ENCODE results near the gene SEZ6L. TPM values are rescaled to one million over a fixed set of nuclear protein-coding genes. Genes with fewer than 3 reads are reported as not detected.

Gene SEZ6L
- total and polyA plus RNA-seq, 10 of the 15 experiments (the other 5 are each of a cell fraction or from before 2014, with no cell fraction given), result not detected

DNA sequence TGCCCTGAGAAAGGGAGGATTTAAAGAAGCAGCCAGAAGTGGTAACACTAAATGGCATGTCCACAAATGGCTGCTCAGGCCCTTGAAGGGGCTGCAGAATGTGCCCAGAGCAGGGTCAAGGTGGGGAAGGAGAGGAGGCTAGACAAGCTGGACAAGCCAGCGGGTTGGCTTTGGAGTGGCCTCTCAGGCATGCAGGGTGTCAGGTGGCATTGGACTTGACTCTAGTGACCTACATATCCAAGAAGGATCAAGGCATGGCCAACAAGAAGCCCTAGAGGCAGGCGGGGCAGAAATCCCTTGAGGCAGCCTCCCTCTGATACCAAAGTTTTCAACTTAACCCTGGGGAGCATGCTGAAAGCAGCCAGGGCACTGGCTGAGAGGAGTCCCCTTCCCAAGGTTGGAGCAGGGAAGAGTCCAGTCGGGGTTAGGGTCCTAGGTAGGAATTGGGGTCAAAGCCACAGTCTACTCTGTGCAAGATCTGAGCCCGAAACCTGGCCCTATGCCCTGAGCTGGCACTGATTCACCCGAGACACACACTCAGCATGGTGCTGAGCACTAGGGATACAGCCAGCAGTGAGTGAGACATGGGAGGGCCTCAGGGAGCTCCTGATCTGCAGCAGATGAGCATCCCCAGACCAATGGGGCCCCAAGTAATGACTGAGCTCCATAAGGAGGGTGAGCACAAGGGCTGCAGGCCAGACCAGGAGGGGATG, 164.0 kb downstream of the SEZ6L start:
- Histone ChIP-seq H3K4me3 (no peak overlapping the region), H4K20me1 (ENCODE audit: control insufficient read depth, insufficient read depth) (no peaks in the 10 kb centered on the region), H3K27me3 (replicated peaks in 1 of 2; ENCODE audit: control insufficient read depth in 2 of 2, insufficient read depth in 2 of 2, low read length in 1 of 2) (no peaks in the 10 kb centered on the region), H3K36me3 (ENCODE audit: control insufficient read depth in 2 of 2, insufficient read depth in 2 of 2, low read length in 1 of 2) (no peaks in the 10 kb centered on the region), H3K4me1 (ENCODE audit: control insufficient read depth, insufficient read depth, low read length) (no peaks in the 10 kb centered on the region), H2AFZ (ENCODE audit: control insufficient read depth, low read depth, low read length) (no peak overlapping the region), H3K9me3 (replicated peaks; ENCODE audit: control insufficient read depth, insufficient read depth, low read length) (no peaks in the 10 kb centered on the region), H3K27ac (ENCODE audit: control insufficient read depth, insufficient read depth) (no peak overlapping the region), H3K4me2 (ENCODE audit: control insufficient read depth, insufficient read depth) (no peak overlapping the region), H3K79me2 (ENCODE audit: control insufficient read depth, insufficient read depth, low read length) (no peaks in the 10 kb centered on the region), H3K9ac (ENCODE audit: control insufficient read depth, insufficient read depth, low read length) (no peak overlapping the region)
- ChIA-PET POLR2A (no interaction called here), SMC1A (ENCODE audit: uncharacterized antibody, unreplicated experiment) (interaction anchor here (1.1 kb wide), 1 partner anchor 561 kb away, joined by 3 read pairs; no protein-coding TSS in a partner anchor), CTCF (interaction anchor here (0.5 to 2.9 kb wide), 3 partner anchors 36 to 438 kb away, joined by 3 to 12 read pairs (median 4); no protein-coding TSS in a partner anchor), RAD21 (ENCODE audit: unreplicated experiment) (interaction anchor here (1.9 kb wide), 1 partner anchor 452 kb away, joined by 7 read pairs; no protein-coding TSS in a partner anchor)
- intact Hi-C loops (cut with micrococcal nuclease; ENCODE audit: unreplicated experiment) (loop anchor here (5.0 to 10.0 kb wide), 4 partner anchors 158 to 871 kb away; no protein-coding TSS in a partner anchor), in situ Hi-C loops (cut with MboI) (loop anchor here (5.0 to 10.0 kb wide), 3 partner anchors 436 to 551 kb away; no protein-coding TSS in a partner anchor)
- DNase-seq (ENCODE audit: low read depth, low spot score) (no peak), FAIRE-seq (no peak), ATAC-seq (no peak)
- TF ChIP-seq, protein P1, sequence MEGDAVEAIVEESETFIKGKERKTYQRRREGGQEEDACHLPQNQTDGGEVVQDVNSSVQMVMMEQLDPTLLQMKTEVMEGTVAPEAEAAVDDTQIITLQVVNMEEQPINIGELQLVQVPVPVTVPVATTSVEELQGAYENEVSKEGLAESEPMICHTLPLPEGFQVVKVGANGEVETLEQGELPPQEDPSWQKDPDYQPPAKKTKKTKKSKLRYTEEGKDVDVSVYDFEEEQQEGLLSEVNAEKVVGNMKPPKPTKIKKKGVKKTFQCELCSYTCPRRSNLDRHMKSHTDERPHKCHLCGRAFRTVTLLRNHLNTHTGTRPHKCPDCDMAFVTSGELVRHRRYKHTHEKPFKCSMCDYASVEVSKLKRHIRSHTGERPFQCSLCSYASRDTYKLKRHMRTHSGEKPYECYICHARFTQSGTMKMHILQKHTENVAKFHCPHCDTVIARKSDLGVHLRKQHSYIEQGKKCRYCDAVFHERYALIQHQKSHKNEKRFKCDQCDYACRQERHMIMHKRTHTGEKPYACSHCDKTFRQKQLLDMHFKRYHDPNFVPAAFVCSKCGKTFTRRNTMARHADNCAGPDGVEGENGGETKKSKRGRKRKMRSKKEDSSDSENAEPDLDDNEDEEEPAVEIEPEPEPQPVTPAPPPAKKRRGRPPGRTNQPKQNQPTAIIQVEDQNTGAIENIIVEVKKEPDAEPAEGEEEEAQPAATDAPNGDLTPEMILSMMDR (IDR thresholded peaks at IDR 0.05 in 2 of 3, conservative IDR thresholded peaks at IDR 0.05 in 1 of 3; ENCODE audit: control insufficient read depth in 2 of 3, extremely low read depth in 1 of 3, insufficient read depth in 1 of 3, low read depth in 3 of 3, low read length in 3 of 3), result no peak
- TF ChIP-seq POLR2AphosphoS2 (IDR thresholded peaks at IDR 0.05; ENCODE audit: low read depth, low read length), result no peak
- no TSS peak for BruUV-seq (replicated peaks)
- 6% methylated on average over 5 of the region's 5 CpGs for WGBS (ENCODE audit: insufficient coverage, insufficient replicate concordance, low lambda C conversion rate, missing lambda C conversion rate)
